HEK293 (cell line): ENCODE results near the gene OSBP.

ENCODE experiments used
- BCL11A ChIP-seq: fragments of 450-650 bp; formaldehyde crosslinking; IDR thresholded peaks from 2 replicates; pipeline ENCODE4 v1.5.1; 2016; ENCODE audit warnings: low read depth, missing biosample characterization, missing genetic modification characterization
- GLI2 ChIP-seq: fragments of 450-650 bp; formaldehyde crosslinking; IDR thresholded peaks from 2 replicates; pipeline ENCODE4; 2017; ENCODE audit warnings: missing biosample characterization, missing genetic modification characterization, low read depth, borderline replicate concordance
- GLIS1 ChIP-seq: fragments of 450-650 bp; formaldehyde crosslinking; IDR thresholded peaks from 2 replicates; pipeline ENCODE4 v1.5.1; 2016; ENCODE audit warnings: missing biosample characterization, missing genetic modification characterization
- HOXA7 ChIP-seq: sonication (generic); formaldehyde crosslinking; IDR thresholded peaks from 2 replicates; pipeline ENCODE4 v1.8.1; 2022; ENCODE audit warnings: missing genetic modification reagents, borderline replicate concordance
- HOXD13 ChIP-seq: sonication (generic); formaldehyde crosslinking; IDR thresholded peaks from 2 replicates; pipeline ENCODE4 v1.8.0; 2022; ENCODE audit warnings: missing genetic modification reagents, borderline replicate concordance
- SETDB1 ChIP-seq: IDR thresholded peaks from one replicate; pipeline ENCODE4 v1.6.1; 2017; ENCODE audit warnings: mild to moderate bottlenecking, low read length, moderate library complexity, mixed read lengths; ENCODE audit not compliant: insufficient read length
- ZBTB1 ChIP-seq: fragments of 450-650 bp; formaldehyde crosslinking; IDR thresholded peaks from 2 replicates; pipeline ENCODE4 v1.5.1; 2016; ENCODE audit warnings: missing biosample characterization, missing genetic modification characterization
- ZFP3 ChIP-seq: fragments of 450-650 bp; formaldehyde crosslinking; IDR thresholded peaks from 2 replicates; pipeline ENCODE4 v1.5.1; 2016; ENCODE audit warnings: low read depth, missing biosample characterization, missing genetic modification characterization
- ZNF146 ChIP-seq: fragments of 450-650 bp; formaldehyde crosslinking; IDR thresholded peaks from 2 replicates; pipeline ENCODE4 v1.5.1; 2016; ENCODE audit warnings: missing biosample characterization, missing genetic modification characterization
- ZNF169 ChIP-seq: fragments of 450-650 bp; formaldehyde crosslinking; IDR thresholded peaks from 2 replicates; pipeline ENCODE4 v1.5.1; 2016; ENCODE audit warnings: missing biosample characterization, missing genetic modification characterization
- ZNF202 ChIP-seq: fragments of 450-650 bp; formaldehyde crosslinking; IDR thresholded peaks from 2 replicates; pipeline ENCODE4 v1.5.1; 2016; ENCODE audit warnings: missing biosample characterization, missing genetic modification characterization, borderline replicate concordance
- ZNF239 ChIP-seq: fragments of 450-650 bp; formaldehyde crosslinking; IDR thresholded peaks from 2 replicates; pipeline ENCODE4 v1.5.1; 2016; ENCODE audit warnings: missing biosample characterization, missing genetic modification characterization
- ZNF292 ChIP-seq: fragments of 450-650 bp; formaldehyde crosslinking; IDR thresholded peaks from 2 replicates; pipeline ENCODE4 v1.5.1; 2016; ENCODE audit warnings: low read depth, missing biosample characterization, missing genetic modification characterization, borderline replicate concordance
- ZNF426 ChIP-seq: fragments of 450-650 bp; formaldehyde crosslinking; IDR thresholded peaks from 2 replicates; pipeline ENCODE4 v1.5.1; 2017; ENCODE audit warnings: missing biosample characterization, missing genetic modification characterization, mild to moderate bottlenecking, inconsistent platforms, moderate library complexity
- ZNF837 ChIP-seq: fragments of 450-650 bp; formaldehyde crosslinking; IDR thresholded peaks from 2 replicates; pipeline ENCODE4 v1.5.1; 2016; ENCODE audit warnings: missing biosample characterization, missing genetic modification characterization
- TF ChIP-seq, protein P1 (sequence below): fragments of 450-650 bp; formaldehyde crosslinking; IDR thresholded peaks from 2 replicates; pipeline ENCODE4 v1.5.1; 2016; ENCODE audit warnings: missing biosample characterization, missing genetic modification characterization
- TF ChIP-seq, protein P2 (sequence below): fragments of 450-650 bp; IDR thresholded peaks from 2 replicates; pipeline ENCODE4 v1.5.1; 2018; ENCODE audit warnings: missing biosample characterization, mild to moderate bottlenecking, missing genetic modification characterization
- TF ChIP-seq, protein P3 (sequence below): fragments of 450-650 bp; formaldehyde crosslinking; IDR thresholded peaks from 2 replicates; pipeline ENCODE4 v1.5.1; 2016; ENCODE audit warnings: missing biosample characterization, missing genetic modification characterization
- TF ChIP-seq, protein P4 (sequence below): fragments of 450-650 bp; formaldehyde crosslinking; IDR thresholded peaks from 2 replicates; pipeline ENCODE4 v1.5.1; 2016; ENCODE audit warnings: missing biosample characterization, missing genetic modification characterization
- TF ChIP-seq, protein P5 (sequence below): fragments of 450-650 bp; formaldehyde crosslinking; IDR thresholded peaks from 2 replicates; pipeline ENCODE4 v1.5.1; 2017; ENCODE audit warnings: missing biosample characterization, mild to moderate bottlenecking, missing genetic modification characterization, moderate library complexity
- TF ChIP-seq, protein P6 (sequence below): sonication (generic); formaldehyde crosslinking; IDR thresholded peaks from 2 replicates; pipeline ENCODE4 v1.8.1; 2022; ENCODE audit warnings: mild to moderate bottlenecking, moderate library complexity, missing genetic modification reagents
- TF ChIP-seq, protein P7 (sequence below): fragments of 450-650 bp; formaldehyde crosslinking; IDR thresholded peaks from 2 replicates; pipeline ENCODE4 v1.5.1; 2016; ENCODE audit warnings: missing biosample characterization, missing genetic modification characterization, borderline replicate concordance

Gene OSBP

DNA sequence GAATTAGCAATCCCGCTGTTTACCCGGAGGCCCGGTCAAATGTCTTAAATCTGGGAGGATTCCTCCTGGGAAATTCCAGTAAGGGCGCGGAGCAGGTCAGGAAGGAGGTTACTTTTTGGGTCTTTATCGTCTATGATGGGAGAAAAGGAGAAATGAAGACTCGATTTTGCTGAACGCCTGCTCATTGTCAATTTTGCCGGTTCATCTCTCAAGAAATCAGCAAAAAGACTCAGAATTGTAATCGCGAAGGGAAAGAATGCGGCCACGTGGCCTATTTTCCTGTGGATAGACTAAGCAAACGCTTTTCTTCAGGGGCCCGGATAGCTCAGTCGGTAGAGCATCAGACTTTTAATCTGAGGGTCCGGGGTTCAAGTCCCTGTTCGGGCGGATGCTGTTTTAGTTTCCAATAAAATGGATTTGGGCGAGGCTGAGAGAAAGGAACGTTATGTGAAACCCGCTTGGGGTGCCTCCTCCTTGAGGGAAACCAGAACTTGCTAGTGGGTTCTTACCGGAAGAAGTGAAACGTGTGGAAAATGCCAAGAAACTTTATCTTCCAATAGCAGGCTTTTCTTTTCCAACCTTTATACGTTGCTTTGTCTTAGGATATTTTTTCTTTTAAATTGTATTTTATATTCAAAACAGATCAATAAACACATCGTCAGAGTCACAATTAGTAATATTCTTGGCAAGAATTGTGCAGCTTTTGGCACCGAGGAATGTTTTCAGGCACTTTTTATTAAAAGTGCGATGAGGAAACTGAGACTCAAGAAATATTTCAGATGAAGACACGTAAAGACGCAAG lies 59.3 kb downstream of the OSBP start (continued):
- TF ChIP-seq, protein P1, sequence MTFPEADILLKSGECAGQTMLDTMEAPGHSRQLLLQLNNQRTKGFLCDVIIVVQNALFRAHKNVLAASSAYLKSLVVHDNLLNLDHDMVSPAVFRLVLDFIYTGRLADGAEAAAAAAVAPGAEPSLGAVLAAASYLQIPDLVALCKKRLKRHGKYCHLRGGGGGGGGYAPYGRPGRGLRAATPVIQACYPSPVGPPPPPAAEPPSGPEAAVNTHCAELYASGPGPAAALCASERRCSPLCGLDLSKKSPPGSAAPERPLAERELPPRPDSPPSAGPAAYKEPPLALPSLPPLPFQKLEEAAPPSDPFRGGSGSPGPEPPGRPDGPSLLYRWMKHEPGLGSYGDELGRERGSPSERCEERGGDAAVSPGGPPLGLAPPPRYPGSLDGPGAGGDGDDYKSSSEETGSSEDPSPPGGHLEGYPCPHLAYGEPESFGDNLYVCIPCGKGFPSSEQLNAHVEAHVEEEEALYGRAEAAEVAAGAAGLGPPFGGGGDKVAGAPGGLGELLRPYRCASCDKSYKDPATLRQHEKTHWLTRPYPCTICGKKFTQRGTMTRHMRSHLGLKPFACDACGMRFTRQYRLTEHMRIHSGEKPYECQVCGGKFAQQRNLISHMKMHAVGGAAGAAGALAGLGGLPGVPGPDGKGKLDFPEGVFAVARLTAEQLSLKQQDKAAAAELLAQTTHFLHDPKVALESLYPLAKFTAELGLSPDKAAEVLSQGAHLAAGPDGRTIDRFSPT = no peak
- TF ChIP-seq ZNF146 (tag by site-specific recombination) (no peak), GLIS1 (tag by site-specific recombination) (no peak), HOXD13 (CRISPR knock-in tag) (no peak), HOXA7 (CRISPR knock-in tag) (no peak), ZNF837 (tag by site-specific recombination) (no peak), GLI2 (tag by site-specific recombination) (no peak), ZNF202 (no peak), ZBTB1 (tag by site-specific recombination) (no peak), ZNF239 (no peak), ZNF426 (tag by site-specific recombination) (no peak), BCL11A (tag by site-specific recombination) (no peak), ZFP3 (no peak), ZNF292 (tag by site-specific recombination) (no peak), ZNF169 (tag by site-specific recombination) (no peak), SETDB1 (no peak)
- TF ChIP-seq, protein P2, sequence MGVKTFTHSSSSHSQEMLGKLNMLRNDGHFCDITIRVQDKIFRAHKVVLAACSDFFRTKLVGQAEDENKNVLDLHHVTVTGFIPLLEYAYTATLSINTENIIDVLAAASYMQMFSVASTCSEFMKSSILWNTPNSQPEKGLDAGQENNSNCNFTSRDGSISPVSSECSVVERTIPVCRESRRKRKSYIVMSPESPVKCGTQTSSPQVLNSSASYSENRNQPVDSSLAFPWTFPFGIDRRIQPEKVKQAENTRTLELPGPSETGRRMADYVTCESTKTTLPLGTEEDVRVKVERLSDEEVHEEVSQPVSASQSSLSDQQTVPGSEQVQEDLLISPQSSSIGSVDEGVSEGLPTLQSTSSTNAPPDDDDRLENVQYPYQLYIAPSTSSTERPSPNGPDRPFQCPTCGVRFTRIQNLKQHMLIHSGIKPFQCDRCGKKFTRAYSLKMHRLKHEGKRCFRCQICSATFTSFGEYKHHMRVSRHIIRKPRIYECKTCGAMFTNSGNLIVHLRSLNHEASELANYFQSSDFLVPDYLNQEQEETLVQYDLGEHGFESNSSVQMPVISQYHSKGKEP (tag by site-specific recombination) = peak; percentile 57; the same call in 1 of the 2 replicates
- TF ChIP-seq, protein P3, sequence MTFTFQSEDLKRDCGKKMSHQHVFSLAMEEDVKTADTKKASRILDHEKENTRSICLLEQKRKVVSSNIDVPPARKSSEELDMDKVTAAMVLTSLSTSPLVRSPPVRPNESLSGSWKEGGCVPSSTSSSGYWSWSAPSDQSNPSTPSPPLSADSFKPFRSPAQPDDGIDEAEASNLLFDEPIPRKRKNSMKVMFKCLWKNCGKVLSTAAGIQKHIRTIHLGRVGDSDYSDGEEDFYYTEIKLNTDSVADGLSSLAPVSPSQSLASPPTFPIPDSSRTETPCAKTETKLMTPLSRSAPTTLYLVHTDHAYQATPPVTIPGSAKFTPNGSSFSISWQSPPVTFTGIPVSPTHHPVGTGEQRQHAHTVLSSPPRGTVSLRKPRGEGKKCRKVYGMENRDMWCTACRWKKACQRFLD (tag by site-specific recombination) = no peak
- TF ChIP-seq, protein P4, sequence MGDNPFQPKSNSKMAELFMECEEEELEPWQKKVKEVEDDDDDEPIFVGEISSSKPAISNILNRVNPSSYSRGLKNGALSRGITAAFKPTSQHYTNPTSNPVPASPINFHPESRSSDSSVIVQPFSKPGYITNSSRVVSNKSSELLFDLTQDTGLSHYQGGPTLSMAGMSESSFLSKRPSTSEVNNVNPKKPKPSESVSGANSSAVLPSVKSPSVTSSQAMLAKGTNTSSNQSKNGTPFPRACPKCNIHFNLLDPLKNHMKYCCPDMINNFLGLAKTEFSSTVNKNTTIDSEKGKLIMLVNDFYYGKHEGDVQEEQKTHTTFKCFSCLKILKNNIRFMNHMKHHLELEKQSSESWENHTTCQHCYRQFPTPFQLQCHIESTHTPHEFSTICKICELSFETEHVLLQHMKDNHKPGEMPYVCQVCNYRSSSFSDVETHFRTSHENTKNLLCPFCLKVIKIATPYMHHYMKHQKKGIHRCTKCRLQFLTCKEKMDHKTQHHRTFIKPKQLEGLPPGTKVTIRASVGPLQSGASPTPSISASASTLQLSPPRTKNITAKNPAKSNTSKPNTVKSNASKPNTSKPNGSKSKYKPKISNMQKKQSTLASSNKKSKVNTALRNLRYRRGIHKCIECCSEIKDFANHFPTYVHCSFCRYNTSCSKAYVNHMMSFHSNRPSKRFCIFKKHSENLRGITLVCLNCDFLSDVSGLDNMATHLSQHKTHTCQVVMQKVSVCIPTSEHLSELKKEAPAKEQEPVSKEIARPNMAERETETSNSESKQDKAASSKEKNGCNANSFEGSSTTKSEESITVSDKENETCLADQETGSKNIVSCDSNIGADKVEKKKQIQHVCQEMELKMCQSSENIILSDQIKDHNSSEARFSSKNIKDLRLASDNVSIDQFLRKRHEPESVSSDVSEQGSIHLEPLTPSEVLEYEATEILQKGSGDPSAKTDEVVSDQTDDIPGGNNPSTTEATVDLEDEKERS (tag by site-specific recombination) = no peak
- TF ChIP-seq, protein P5, sequence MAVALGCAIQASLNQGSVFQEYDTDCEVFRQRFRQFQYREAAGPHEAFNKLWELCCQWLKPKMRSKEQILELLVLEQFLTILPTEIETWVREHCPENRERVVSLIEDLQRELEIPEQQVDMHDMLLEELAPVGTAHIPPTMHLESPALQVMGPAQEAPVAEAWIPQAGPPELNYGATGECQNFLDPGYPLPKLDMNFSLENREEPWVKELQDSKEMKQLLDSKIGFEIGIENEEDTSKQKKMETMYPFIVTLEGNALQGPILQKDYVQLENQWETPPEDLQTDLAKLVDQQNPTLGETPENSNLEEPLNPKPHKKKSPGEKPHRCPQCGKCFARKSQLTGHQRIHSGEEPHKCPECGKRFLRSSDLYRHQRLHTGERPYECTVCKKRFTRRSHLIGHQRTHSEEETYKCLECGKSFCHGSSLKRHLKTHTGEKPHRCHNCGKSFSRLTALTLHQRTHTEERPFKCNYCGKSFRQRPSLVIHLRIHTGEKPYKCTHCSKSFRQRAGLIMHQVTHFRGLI (tag by site-specific recombination) = no peak
- TF ChIP-seq, protein P6, sequence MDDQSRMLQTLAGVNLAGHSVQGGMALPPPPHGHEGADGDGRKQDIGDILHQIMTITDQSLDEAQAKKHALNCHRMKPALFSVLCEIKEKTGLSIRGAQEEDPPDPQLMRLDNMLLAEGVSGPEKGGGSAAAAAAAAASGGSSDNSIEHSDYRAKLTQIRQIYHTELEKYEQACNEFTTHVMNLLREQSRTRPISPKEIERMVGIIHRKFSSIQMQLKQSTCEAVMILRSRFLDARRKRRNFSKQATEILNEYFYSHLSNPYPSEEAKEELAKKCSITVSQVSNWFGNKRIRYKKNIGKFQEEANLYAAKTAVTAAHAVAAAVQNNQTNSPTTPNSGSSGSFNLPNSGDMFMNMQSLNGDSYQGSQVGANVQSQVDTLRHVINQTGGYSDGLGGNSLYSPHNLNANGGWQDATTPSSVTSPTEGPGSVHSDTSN (CRISPR knock-in tag) = no peak
- TF ChIP-seq, protein P7, sequence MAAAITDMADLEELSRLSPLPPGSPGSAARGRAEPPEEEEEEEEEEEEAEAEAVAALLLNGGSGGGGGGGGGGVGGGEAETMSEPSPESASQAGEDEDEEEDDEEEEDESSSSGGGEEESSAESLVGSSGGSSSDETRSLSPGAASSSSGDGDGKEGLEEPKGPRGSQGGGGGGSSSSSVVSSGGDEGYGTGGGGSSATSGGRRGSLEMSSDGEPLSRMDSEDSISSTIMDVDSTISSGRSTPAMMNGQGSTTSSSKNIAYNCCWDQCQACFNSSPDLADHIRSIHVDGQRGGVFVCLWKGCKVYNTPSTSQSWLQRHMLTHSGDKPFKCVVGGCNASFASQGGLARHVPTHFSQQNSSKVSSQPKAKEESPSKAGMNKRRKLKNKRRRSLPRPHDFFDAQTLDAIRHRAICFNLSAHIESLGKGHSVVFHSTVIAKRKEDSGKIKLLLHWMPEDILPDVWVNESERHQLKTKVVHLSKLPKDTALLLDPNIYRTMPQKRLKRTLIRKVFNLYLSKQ (tag by site-specific recombination) = no peak
- TF ChIP-seq, all 188 proteins: peak for 38
